ENCODE results near the gene ADAM23.

Gene ADAM23

DNA sequence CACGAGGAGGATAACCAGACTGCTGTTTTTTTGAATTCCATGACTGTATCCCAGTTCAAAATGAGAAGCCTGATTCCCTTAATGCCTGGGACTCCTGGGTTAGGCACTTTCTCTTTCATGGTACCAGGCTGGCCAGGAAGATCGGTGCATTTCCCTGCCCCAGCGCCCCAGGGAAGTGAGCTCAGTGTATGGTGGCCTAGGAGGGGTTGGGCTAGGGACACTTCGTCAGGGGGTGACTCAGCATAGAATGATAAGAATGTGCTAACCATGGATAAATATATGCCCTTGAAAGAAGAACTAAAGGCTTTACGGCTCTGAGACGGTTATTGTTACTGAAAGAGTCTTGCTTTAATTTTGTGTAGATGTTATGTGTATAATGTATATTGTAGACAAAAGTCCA, 171.5 kb downstream of the ADAM23 start:
- Histone ChIP-seq H3K27ac (ENCODE audit: low read depth, low read length) (no peak overlapping the region), H3K9me2 (replicated peaks; ENCODE audit: control insufficient read depth, low read length) (no peaks in the 10 kb centered on the region), H3K79me2 (ENCODE audit: control insufficient read depth, low read length) (no peaks in the 10 kb centered on the region), H3K27me3 (ENCODE audit: control insufficient read depth, low read length) (no peaks in the 10 kb centered on the region), H4K20me1 (ENCODE audit: control insufficient read depth, insufficient read depth, low read depth, low read length) (no peaks in the 10 kb centered on the region), H3K9me3 (ENCODE audit: control insufficient read depth, insufficient read depth, low read length) (no peaks in the 10 kb centered on the region), H3K4me3 (ENCODE audit: low read length) (no peak overlapping the region), H3K4me2 (ENCODE audit: low read length) (no peak overlapping the region), H3K4me1 (ENCODE audit: control insufficient read depth, low read length) (no peaks in the 10 kb centered on the region), H3F3A (ENCODE audit: control insufficient read depth, insufficient read depth) (no peaks in the 10 kb centered on the region), H3K36me3 (ENCODE audit: control insufficient read depth, low read length) (no peaks in the 10 kb centered on the region)
- TF ChIP-seq EZH2phosphoT487 (IDR thresholded peaks at IDR 0.05; ENCODE audit: borderline replicate concordance, low read length), result no peak

DNA sequence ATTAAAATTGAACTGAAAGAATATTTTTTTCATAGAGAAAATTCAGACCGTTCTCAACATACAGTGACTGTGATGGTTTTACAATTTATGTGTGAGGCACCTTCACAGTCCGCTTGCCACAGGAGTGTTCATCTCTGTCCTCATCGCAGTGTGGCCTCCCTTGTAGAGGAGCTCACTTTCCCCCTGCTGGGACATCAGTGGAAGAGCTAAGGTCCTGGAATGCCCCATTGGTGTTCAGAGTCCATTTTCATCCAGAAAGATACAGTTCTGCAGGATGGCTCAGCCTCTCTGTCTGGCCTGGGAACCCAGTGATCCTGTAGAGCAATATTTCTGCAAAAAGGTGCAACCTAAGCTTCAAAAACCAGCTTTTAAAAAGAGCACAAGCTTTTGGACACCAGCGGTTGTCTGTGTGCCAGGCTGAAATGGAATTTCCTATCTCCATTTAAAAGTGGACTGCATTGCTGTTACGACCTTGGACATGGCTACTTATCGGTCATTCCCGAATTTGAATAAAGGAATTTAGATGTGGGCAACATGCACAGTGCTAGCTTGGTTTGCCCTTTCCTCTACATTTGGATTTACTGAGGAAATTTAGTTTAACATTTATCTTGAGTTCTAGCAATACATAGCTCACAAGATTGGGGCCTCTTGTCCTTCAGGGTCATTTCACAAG, 172.2 kb downstream of the ADAM23 start:
- Histone ChIP-seq H3K9me2 (replicated peaks; ENCODE audit: control insufficient read depth, low read length) (no peaks in the 10 kb centered on the region), H3F3A (ENCODE audit: control insufficient read depth, insufficient read depth) (no peaks in the 10 kb centered on the region), H3K27me3 (ENCODE audit: control insufficient read depth, low read length) (no peaks in the 10 kb centered on the region), H4K20me1 (ENCODE audit: control insufficient read depth, insufficient read depth, low read depth, low read length) (no peaks in the 10 kb centered on the region), H3K9me3 (ENCODE audit: control insufficient read depth, insufficient read depth, low read length) (no peaks in the 10 kb centered on the region), H3K79me2 (ENCODE audit: control insufficient read depth, low read length) (no peaks in the 10 kb centered on the region), H3K4me2 (ENCODE audit: low read length) (no peak overlapping the region), H3K27ac (ENCODE audit: low read depth, low read length) (no peak overlapping the region), H3K4me1 (ENCODE audit: control insufficient read depth, low read length) (no peaks in the 10 kb centered on the region), H3K36me3 (ENCODE audit: control insufficient read depth, low read length) (no peaks in the 10 kb centered on the region), H3K4me3 (ENCODE audit: low read length) (no peak overlapping the region)
- TF ChIP-seq, protein P1, sequence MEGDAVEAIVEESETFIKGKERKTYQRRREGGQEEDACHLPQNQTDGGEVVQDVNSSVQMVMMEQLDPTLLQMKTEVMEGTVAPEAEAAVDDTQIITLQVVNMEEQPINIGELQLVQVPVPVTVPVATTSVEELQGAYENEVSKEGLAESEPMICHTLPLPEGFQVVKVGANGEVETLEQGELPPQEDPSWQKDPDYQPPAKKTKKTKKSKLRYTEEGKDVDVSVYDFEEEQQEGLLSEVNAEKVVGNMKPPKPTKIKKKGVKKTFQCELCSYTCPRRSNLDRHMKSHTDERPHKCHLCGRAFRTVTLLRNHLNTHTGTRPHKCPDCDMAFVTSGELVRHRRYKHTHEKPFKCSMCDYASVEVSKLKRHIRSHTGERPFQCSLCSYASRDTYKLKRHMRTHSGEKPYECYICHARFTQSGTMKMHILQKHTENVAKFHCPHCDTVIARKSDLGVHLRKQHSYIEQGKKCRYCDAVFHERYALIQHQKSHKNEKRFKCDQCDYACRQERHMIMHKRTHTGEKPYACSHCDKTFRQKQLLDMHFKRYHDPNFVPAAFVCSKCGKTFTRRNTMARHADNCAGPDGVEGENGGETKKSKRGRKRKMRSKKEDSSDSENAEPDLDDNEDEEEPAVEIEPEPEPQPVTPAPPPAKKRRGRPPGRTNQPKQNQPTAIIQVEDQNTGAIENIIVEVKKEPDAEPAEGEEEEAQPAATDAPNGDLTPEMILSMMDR (IDR thresholded peaks at IDR 0.05; ENCODE audit: low read depth, low read length, poor library complexity, severe bottlenecking), result no peak
- TF ChIP-seq EZH2phosphoT487 (IDR thresholded peaks at IDR 0.05; ENCODE audit: borderline replicate concordance, low read length), result no peak

DNA sequence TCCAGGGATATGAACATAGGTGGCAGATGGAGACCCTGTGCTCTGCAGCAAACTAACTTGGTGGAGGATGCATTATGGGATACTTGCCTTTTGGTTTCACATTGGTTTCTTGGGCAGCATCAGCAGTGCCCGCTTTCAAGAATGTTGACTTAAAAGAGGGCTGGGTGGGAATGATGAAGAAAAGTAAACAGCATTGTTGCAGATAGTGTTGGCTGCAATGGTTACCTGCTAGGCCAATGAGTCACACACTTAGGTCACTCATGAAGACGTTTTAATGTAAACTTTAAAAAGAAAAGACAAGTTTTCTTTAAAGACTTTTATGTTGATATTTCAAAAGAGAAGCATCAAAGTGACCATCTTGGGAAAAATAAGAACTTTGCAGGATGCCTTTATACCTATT, 172.8 kb downstream of the ADAM23 start:
- no peak overlapping the region for H3K27ac ChIP-seq (ENCODE audit: low read depth, low read length)
- H3K36me3 ChIP-seq (ENCODE audit: control insufficient read depth, low read length), result no peaks in the 10 kb centered on the region
- H3K9me3 ChIP-seq (ENCODE audit: control insufficient read depth, insufficient read depth, low read length), result no peaks in the 10 kb centered on the region
- no peaks in the 10 kb centered on the region for H3K4me1 ChIP-seq (ENCODE audit: control insufficient read depth, low read length)
- H3K79me2 ChIP-seq (ENCODE audit: control insufficient read depth, low read length), result no peaks in the 10 kb centered on the region
- H3K27me3 ChIP-seq (ENCODE audit: control insufficient read depth, low read length), result no peaks in the 10 kb centered on the region
- no peaks in the 10 kb centered on the region for H3K9me2 ChIP-seq (replicated peaks; ENCODE audit: control insufficient read depth, low read length)
- H4K20me1 ChIP-seq (ENCODE audit: control insufficient read depth, insufficient read depth, low read depth, low read length), result no peaks in the 10 kb centered on the region
- no peaks in the 10 kb centered on the region for H3F3A ChIP-seq (ENCODE audit: control insufficient read depth, insufficient read depth)
- H3K4me3 ChIP-seq (ENCODE audit: low read length), result no peak overlapping the region
- no peak overlapping the region for H3K4me2 ChIP-seq (ENCODE audit: low read length)
- TF ChIP-seq, protein P1 (IDR thresholded peaks at IDR 0.05; ENCODE audit: low read depth, low read length, poor library complexity, severe bottlenecking), result no peak
- TF ChIP-seq EZH2phosphoT487 (IDR thresholded peaks at IDR 0.05; ENCODE audit: borderline replicate concordance, low read length), result no peak

DNA sequence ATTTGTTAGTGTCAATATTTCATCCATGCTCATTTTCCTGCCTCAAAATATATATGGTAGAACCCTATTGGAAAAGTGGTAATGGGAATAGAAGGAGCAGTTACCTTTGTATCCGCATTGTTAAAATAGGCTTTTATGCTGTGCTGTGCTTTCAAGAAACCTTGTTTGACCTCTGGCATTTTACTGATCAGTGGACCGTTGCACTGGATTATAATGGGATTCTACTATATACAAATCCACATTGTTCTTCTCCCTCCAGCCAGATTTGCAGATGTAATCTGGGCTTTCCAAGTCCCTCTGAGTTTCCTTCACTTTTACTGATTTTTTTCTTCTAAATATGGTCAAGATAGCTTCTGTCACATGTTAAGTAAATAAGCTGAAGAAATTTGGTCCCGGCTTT, 175.7 kb downstream of the ADAM23 start:
- Histone ChIP-seq H3K79me2 (ENCODE audit: control insufficient read depth, low read length) (no peaks in the 10 kb centered on the region), H3K9me2 (replicated peaks; ENCODE audit: control insufficient read depth, low read length) (no peaks in the 10 kb centered on the region), H3K4me2 (ENCODE audit: low read length) (no peak overlapping the region), H3F3A (ENCODE audit: control insufficient read depth, insufficient read depth) (no peaks in the 10 kb centered on the region), H3K4me1 (ENCODE audit: control insufficient read depth, low read length) (no peaks in the 10 kb centered on the region), H3K27me3 (ENCODE audit: control insufficient read depth, low read length) (no peaks in the 10 kb centered on the region), H3K27ac (ENCODE audit: low read depth, low read length) (no peak overlapping the region), H4K20me1 (ENCODE audit: control insufficient read depth, insufficient read depth, low read depth, low read length) (no peaks in the 10 kb centered on the region), H3K9me3 (ENCODE audit: control insufficient read depth, insufficient read depth, low read length) (no peaks in the 10 kb centered on the region), H3K4me3 (ENCODE audit: low read length) (no peak overlapping the region), H3K36me3 (ENCODE audit: control insufficient read depth, low read length) (no peaks in the 10 kb centered on the region)
- no peak for TF ChIP-seq EZH2phosphoT487 (IDR thresholded peaks at IDR 0.05; ENCODE audit: borderline replicate concordance, low read length)
- TF ChIP-seq, protein P1 (IDR thresholded peaks at IDR 0.05; ENCODE audit: low read depth, low read length, poor library complexity, severe bottlenecking), result no peak
